Astrocyte of the spinal cord (primary cell): ENCODE data around the gene MREG.

Experiments used
- DNase-seq: peaks from one replicate; pipeline ENCODE4 v3.0.0; 2011; ENCODE audit warnings: low read depth, low spot score
- H3K4me3 ChIP-seq: 2 replicates; pipeline ENCODE4 v1.5.1; 2011; ENCODE audit warnings: low read depth, mild to moderate bottlenecking, low read length, moderate library complexity
- in situ Hi-C: cut with HindIII; loops from 2 replicates; pipeline ENCODE4 v1.10.0; 2017; ENCODE audit warnings: low sequenced_read_pairs
- TF ChIP-seq, protein P1 (sequence below): IDR thresholded peaks from 2 replicates; pipeline ENCODE4 v1.5.1; 2012; ENCODE audit warnings: low read depth, mild to moderate bottlenecking, low read length, inconsistent platforms

MREG gene

DNA sequence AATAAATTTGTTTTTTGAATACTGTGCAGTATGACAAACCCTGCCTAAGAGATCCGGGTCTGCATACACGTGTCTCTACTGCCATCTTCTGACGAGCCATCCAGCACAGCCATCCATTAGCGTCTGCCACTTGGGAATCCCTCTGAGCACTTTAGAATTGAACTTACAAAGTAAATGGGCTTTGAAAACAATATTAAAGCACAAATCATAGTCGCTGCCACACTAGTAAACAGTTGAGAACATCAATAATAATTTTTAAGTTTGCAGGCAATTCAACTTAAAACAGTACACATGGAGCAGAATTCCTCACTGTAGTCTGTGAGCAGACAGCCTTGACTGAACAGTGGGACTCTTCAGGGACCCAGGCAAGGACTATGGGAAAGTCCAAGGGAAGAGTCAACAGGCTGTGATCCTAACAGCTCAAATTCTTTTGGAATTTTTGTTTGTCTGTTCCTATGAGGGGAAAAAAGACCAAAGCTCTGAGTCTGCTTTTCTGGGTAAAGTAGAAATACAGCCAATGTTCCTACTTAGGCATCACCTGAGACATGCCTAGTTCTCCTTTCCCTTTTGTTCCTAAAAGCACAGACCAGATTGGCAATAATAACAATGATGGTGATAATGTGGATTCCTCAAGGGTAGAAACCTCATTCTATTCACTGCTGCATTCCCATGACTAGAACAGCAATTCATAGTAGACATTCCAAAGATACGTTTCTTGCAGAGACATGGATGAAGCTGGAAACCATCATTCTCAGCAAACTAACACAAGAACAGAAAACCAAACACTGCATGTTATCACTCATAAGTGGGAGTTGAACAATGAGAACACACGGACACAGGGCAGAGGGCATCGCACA, 92.9 kb downstream of the MREG start:
- TF ChIP-seq, protein P1, sequence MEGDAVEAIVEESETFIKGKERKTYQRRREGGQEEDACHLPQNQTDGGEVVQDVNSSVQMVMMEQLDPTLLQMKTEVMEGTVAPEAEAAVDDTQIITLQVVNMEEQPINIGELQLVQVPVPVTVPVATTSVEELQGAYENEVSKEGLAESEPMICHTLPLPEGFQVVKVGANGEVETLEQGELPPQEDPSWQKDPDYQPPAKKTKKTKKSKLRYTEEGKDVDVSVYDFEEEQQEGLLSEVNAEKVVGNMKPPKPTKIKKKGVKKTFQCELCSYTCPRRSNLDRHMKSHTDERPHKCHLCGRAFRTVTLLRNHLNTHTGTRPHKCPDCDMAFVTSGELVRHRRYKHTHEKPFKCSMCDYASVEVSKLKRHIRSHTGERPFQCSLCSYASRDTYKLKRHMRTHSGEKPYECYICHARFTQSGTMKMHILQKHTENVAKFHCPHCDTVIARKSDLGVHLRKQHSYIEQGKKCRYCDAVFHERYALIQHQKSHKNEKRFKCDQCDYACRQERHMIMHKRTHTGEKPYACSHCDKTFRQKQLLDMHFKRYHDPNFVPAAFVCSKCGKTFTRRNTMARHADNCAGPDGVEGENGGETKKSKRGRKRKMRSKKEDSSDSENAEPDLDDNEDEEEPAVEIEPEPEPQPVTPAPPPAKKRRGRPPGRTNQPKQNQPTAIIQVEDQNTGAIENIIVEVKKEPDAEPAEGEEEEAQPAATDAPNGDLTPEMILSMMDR = peak; percentile 84
- peak; percentile 89 for DNase-seq
- no peak overlapping the region for H3K4me3 ChIP-seq
- in situ Hi-C loops = no loop called here

DNA sequence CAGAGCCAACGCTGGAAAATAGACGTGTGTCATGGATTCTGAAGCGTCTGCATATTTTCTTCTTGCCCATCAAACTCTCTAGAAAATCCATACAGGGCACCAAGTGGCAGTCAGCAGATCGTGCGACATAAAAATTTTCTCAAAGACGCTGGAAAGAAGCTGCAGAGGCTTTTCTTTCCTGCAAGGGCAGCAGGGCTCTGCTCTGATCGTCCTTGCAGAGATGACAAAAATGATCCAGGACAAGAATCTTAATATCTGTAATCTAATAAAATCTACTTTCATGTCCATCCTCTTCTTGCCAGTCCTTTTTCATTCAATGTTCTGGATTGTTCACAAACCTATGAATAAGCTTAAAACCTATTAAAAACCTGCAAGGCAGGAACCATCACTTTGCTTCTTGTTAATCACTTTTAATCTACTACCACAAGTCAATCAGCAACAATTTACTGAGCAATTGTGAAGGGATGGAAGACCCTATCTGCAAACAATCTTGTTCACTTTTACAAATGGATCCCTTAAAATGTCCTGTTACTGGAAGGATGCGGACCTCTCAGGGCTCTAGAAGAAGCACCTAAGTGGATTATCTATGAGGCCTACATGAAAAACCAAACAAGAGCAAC, 93.6 kb downstream of the MREG start:
- in situ Hi-C loops = no loop called here
- TF ChIP-seq, protein P1 = no peak
- H3K4me3 ChIP-seq = no peak overlapping the region
- DNase-seq = peak; percentile 15

DNA sequence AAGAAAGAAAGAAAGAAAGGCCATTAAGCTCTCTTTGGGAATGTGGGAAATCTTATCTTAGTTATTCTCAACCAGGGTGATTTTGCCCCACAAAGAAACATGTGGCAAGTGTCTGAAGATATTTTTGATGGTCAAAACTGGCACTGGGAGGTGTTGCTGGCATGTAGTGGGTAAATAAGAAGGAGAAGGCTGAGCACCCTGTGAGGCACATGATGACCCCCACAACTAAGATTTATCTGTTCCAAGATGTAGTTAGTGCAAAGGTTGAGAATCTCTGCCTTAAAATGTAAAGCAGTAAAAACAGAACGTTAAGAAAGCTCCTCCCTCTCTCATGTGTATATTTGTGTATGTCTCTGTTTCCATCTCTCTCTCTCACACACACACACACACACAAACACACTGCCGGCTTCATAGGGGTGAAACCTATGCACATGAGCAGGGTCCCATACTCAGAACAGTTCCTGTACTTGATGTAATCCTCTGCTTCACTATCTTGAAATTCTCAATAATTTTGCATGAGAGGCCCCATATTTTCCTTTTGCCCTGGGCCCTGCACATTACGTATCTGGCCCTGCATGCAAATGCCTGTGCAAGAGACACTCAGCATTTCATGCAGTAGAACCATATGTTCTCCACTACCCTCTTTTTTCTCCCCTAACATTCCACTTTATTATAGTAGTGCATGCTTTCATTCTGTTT, 94.3 kb downstream of the MREG start:
- peak; percentile 10 for DNase-seq
- in situ Hi-C loops = no loop called here
- TF ChIP-seq, protein P1 = no peak
- no peak overlapping the region for H3K4me3 ChIP-seq

DNA sequence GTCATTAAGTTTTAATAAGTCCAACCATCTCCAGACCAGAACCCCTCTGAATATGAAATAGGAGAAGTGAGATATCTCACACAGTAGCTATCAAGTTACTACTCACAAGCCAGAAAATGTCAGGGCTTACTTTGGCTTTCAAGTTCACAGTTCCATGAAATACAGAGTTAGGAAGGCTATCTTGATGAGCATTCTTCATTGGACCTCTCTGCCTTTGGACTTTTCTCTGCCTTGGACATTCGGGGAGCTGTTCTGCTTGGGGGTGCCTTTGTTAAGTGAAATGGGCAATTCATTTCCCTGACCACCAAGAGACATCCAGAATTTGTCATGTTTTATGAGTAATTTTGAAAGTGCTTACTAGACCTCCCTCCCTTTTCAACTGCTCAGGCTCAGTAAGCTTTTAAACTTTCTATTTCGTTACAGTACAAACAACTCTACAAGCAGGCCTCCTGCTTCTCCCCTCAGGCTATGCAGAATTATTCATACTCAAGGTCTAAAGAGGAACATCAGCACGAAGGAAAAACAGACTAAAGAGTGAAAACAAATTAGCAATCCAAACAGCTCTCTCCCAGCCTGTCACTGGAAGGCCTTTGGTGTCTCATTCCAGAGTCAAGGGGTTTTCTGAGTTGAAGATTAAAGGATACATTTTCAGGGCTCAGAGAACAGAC, 95.3 kb downstream of the MREG start:
- peak; percentile 75 for DNase-seq
- in situ Hi-C loops = no loop called here
- TF ChIP-seq, protein P1 = no peak
- no peak overlapping the region for H3K4me3 ChIP-seq

DNA sequence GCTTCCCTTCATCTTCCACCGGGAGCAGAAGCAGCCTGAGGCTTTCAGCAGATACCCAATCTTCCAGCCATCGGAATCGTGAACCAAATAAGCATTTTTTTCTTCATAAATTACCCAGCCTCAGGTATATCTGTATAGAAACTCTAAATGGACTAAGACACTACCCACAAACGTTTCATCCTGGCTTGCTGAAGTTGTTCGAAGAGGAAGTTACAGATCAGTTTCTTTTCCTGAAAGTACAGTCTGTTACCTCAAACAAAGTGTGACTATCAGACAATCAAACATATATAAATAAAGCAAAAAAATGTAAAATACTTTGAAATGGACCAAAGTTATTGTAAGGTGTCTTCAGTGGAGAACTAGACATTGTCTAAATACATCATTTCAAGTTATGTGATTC, 97.9 kb downstream of the MREG start:
- in situ Hi-C loops = no loop called here
- no peak overlapping the region for H3K4me3 ChIP-seq
- no peak for DNase-seq
- TF ChIP-seq, protein P1 = no peak

DNA sequence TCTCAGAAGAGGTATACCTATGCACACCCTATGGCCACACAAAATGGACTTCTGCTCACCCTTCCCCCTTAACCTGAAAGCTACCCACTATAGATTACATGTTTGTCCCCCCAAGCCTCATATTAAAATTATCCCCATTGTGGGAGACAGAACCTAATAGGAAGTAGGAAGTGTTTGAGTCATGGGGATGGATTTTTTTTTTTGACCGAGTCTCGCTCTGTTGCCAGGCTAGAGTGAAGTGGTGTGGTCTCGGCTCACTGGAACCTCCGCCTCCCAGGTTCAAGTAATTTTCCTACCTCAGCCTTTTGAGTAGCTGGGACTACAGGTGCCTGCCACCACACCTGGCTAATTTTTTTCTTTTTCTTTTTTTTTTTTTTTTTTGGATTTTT, 98.6 kb downstream of the MREG start:
- in situ Hi-C loops = no loop called here
- no peak overlapping the region for H3K4me3 ChIP-seq
- TF ChIP-seq, protein P1 = no peak
- DNase-seq = no peak
